Epithelial cell of esophagus (primary cell): ENCODE results near the gene FOXA2.

Experiments
- DNase-seq: peaks from one replicate; pipeline ENCODE4 v3.0.0; 2010; ENCODE audit warnings: low read depth
- H3K4me3 ChIP-seq: 2 replicates; pipeline ENCODE4 v1.5.1; 2011; ENCODE audit warnings: mild to moderate bottlenecking, low read length, control low read depth
- CTCF ChIP-seq: IDR thresholded peaks from 2 replicates; pipeline ENCODE4 v1.5.1; 2011; ENCODE audit warnings: low read depth, mild to moderate bottlenecking, low read length, control low read depth, inconsistent platforms; ENCODE audit not compliant: insufficient read depth; ENCODE audit errors: missing control alignments

Gene FOXA2

GRCh38 chr20:22584522-22584921 is at the start of gene FOXA2:
Gene FOXA2, minus strand, starts transcription at chr20:22584572. Its CDS starts 294 bp downstream, at chr20:22584278.
- H3K4me3 ChIP-seq, result peak within 1 kb of the TSS; percentile 57
- TF ChIP-seq CTCF, result no peak
- peak; percentile 87 for DNase-seq

GRCh38 chr20:22630701-22631100 is 46.3 kb upstream of the FOXA2 start:
- no peak for TF ChIP-seq CTCF
- H3K4me3 ChIP-seq, result no peak overlapping the region
- no peak for DNase-seq

GRCh38 chr20:22629927-22630326 is 45.6 kb upstream of the FOXA2 start:
- TF ChIP-seq CTCF, result no peak
- DNase-seq, result no peak
- H3K4me3 ChIP-seq, result no peak overlapping the region

GRCh38 chr20:22629447-22629846 is 45.1 kb upstream of the FOXA2 start:
- no peak for DNase-seq
- TF ChIP-seq CTCF, result no peak
- no peak overlapping the region for H3K4me3 ChIP-seq

GRCh38 chr20:22626496-22626895 is 42.1 kb upstream of the FOXA2 start:
- DNase-seq, result no peak
- H3K4me3 ChIP-seq, result no peak overlapping the region

GRCh38 chr20:22623211-22623610 is 38.8 kb upstream of the FOXA2 start:
- peak; percentile 61 for DNase-seq
- TF ChIP-seq CTCF, result peak; percentile 22
- no peak overlapping the region for H3K4me3 ChIP-seq

More at GRCh38 chr20:22626496-22626895, 42.1 kb upstream of the FOXA2 start:
- TF ChIP-seq CTCF, result no peak

- TF ChIP-seq CTCF, result no peak
- DNase-seq, result no peak
- H3K4me3 ChIP-seq, result no peak overlapping the region
Measured at GRCh38 chr20:22620342-22620741, 36.0 kb upstream of the FOXA2 start.
